Spleen (tissue), 7 donors: ENCODE measurements around the gene SH3GLB1.

ENCODE experiments used
- CTCF ChIP-seq, 11 experiments: fragments of 200-600 bp in 7 of 11; fragments of 450-650 bp in 4 of 11; sonication (generic) in 4 of 11; IDR thresholded peaks in 8 of 11; conservative IDR thresholded peaks in 3 of 11; 1 replicate in 7 of 11; 2 replicates in 4 of 11; pipeline versions ENCODE4 v1.4.0 to v1.8.0; 2016 to 2021; ENCODE audit warnings: antibody characterized with exemption in 11 of 11, inconsistent platforms in 4 of 11, mild to moderate bottlenecking in 1 of 11
- POLR2A ChIP-seq, 3 donors: fragments of 450-650 bp; IDR thresholded peaks; one replicate each; pipeline ENCODE4 v1.5.1; 2017; ENCODE audit warnings: antibody characterized with exemption in 3 of 3, mild to moderate bottlenecking in 1 of 3
- donor health status: DM: no; HTN: no; CAD: no; lungs with moderate emphysema.
- donor health status: DM: no; HTN: no; CAD: no.
- donor health status: DM: no; HTN: no; CAD: no.

- TF ChIP-seq POLR2A (IDR thresholded peaks at IDR 0.05) (no peak), CTCF (IDR thresholded peaks at IDR 0.05 in 8 of 11, conservative IDR thresholded peaks at IDR 0.05 in 3 of 11) (no peak)
Observed at GRCh38 chr1:86696522-86696921, 7.9 kb upstream of the SH3GLB1 start.
